IPS-18c (cell line): Measurements from ENCODE around the gene BANP.
"Not testable (repeated sequence)": the region's sequence is repeated elsewhere in the genome, so short reads cannot be mapped to it uniquely, and the experiment has no call there.

Experiments
- H3K4me3 ChIP-seq: 2 replicates; pipeline ENCODE4 v1.7.0; 2013; ENCODE audit warnings: low read depth, mild to moderate bottlenecking, low read length, moderate library complexity; ENCODE audit not compliant: insufficient read depth
- H3K9me3 ChIP-seq: one replicate; pipeline ENCODE4 v1.6.1; 2013; ENCODE audit warnings: mild to moderate bottlenecking, low read length, moderate library complexity; ENCODE audit not compliant: control insufficient read depth, insufficient read depth

BANP gene

DNA sequence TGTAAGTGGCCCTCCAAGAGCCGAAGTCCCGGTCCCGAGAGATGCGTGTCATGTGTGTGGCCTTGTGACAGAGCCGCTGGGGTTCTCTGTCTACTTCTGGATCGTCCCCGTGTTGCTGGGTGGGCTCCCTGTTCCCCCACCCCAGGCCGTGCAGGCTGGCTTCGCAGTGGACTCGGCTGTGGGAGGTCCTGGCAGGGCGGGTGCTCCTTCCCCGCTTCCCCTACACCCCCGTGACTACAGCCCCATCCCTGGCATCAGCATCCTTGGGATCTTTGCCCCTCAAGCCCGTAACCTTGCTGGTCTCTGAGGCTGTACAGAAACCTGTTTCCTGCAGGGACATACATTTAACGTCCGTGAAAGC is 136.3 kb downstream of the BANP start:
- no peaks in the 10 kb centered on the region for H3K9me3 ChIP-seq
- H3K4me3 ChIP-seq: no peak overlapping the region

GRCh38 chr16:88088161-88088581 is 136.9 kb downstream of the BANP start:
- Histone ChIP-seq H3K4me3 (no peak overlapping the region), H3K9me3 (no peaks in the 10 kb centered on the region)

DNA sequence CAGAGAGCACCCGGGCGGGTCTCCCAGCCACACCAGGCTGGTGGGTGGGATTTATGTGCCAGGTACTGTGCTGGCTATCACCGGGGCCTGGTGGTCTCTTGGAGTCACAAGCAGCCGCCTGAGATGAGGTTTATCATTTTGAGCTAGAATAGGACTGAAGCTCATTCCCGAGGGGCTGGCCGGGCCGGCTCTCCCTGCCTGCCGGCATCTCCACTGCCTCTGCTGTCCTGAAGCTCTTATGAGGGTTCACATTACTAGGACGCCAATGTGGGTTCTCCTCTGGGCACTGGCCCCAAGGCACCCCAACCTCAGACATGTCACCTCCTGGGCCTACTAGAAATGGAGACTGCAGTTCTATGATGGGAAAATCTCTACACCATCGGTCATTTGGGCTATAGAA is 137.4 kb downstream of the BANP start:
- H3K9me3 ChIP-seq, H3K4me3 ChIP-seq: not testable (repeated sequence)

- H3K4me3 ChIP-seq, H3K9me3 ChIP-seq: not testable (repeated sequence)
These were observed 137.8 kb downstream of the BANP start for GRCh38 chr16:88089071-88089470.

- not testable (repeated sequence) for H3K9me3 ChIP-seq, H3K4me3 ChIP-seq
These were observed 138.6 kb downstream of the BANP start for GRCh38 chr16:88089632-88090376.

- H3K4me3 ChIP-seq, H3K9me3 ChIP-seq: not testable (repeated sequence)
These were observed 139.3 kb downstream of the BANP start for GRCh38 chr16:88090377-88091175.

DNA sequence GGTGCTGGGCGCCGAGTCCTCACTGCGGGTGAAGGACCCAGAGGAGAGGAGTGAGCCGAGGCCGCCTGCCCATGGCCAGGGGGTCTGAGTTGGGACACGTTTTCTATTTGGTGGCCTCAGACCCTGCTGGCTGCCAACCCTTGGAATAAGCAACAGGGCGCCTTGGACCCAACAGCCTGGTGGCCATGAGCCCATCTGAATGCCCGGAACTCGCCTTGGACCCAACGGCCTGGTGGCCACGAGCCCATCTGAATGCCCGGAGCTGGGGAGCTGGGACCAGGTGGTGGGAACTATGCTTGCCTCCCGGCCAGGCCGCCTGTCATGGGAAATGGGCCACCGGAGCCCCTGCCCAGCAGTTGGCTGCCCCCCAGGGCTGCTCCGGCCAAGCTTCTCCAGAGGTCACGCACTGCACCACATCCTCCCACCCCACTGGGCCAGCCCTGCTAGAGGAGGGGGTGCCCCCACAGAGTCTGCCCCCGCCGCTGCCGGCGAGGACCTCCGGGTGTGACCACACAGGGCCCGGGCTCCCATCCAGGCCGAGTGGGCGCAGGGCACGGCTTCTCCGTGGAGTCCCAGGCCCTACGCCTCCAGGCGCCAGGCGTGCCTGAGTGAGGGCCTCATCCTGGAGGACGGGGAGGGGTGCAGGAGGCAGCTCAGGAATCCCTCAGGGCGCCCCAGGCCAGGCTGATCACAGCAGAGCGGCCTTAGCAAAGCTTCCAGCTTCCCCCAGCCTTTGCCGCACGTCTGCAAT is 140.2 kb downstream of the BANP start:
- not testable (repeated sequence) for H3K9me3 ChIP-seq, H3K4me3 ChIP-seq

DNA sequence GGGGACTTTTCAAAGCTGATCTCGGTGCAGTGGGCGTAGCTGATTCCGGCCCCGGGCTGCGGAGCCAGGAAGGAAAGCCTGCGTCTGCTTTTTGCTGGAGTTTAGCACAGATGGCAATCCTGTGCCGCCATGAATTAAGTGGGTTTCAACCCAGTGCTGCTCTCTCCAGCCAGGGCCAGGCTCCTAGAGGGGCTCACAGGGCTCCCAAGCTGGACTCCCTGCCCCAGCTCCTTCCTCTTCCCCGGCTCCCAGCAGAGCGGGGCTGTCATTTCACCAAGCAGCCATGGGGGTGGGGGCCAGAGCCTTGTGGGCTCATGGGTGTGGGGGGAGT is 140.7 kb downstream of the BANP start:
- not testable (repeated sequence) for H3K9me3 ChIP-seq, H3K4me3 ChIP-seq

GRCh38 chr16:88092791-88093555 is 141.7 kb downstream of the BANP start:
- not testable (repeated sequence) for H3K9me3 ChIP-seq, H3K4me3 ChIP-seq

- H3K9me3 ChIP-seq, H3K4me3 ChIP-seq: not testable (repeated sequence)
These were observed 142.5 kb downstream of the BANP start for GRCh38 chr16:88093556-88094252.

- H3K4me3 ChIP-seq, H3K9me3 ChIP-seq: not testable (repeated sequence)
These were observed 143.0 kb downstream of the BANP start for GRCh38 chr16:88094253-88094575.

- H3K9me3 ChIP-seq, H3K4me3 ChIP-seq: not testable (repeated sequence)
These were observed 143.7 kb downstream of the BANP start for GRCh38 chr16:88094900-88095299.

DNA sequence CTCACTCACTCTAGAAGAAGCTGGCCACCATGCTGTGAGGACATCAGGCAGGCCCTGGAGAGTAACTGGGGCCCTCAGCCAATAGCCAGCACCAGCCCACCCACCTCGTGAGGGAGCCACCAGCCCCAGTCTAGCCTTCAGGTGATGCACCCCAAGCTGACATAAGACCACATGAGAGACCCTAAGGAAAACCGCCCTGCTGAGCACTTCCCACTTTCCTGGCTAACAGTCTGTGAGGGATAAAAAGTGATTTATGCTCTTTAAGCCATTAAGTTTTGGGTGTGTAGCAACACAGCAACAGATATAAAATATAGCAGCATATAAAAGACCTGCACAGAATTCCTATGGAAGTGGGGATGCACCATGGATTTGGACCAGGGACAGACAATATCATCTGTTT is 145.4 kb downstream of the BANP start:
- not testable (repeated sequence) for H3K4me3 ChIP-seq, H3K9me3 ChIP-seq

DNA sequence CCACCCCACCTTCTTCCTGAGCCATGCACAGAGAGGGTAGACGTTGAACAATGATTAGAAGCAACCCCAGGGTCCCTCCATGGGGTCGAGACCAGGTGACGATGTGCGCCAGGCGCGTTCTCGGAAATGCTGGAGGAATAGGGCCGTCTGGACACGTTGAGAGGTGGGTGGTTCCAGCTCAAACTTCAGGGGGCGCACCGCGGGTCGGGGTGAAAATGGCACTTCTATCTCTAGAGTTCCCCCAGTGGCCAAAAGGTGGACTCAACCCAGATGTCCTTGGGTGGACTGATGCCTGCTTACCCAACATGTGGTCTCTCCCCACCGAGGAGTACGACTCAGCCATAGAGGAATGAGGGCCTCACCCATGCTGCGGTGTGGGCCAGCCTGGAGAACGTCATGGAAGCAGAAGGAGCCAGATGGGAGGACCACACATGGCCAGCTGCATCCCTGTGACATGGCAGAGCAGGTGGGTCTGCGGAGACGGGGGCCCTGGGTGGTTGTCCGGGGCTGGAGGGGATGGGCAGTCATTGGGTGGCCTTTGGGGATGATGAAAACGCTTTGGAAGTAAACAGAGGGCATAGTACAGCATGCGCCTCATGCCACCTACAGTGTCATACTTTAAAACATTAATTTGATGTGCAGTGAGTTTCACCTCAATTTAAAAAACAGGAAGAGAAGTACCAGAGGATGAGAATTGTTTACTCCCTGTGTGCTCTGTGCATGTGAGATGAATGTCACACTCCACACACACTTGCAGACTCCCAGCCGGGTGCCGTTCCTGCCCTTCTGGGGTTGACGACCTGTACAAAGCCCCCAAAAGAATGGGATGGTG is 147.7 kb downstream of the BANP start:
- H3K9me3 ChIP-seq, H3K4me3 ChIP-seq: not testable (repeated sequence)

DNA sequence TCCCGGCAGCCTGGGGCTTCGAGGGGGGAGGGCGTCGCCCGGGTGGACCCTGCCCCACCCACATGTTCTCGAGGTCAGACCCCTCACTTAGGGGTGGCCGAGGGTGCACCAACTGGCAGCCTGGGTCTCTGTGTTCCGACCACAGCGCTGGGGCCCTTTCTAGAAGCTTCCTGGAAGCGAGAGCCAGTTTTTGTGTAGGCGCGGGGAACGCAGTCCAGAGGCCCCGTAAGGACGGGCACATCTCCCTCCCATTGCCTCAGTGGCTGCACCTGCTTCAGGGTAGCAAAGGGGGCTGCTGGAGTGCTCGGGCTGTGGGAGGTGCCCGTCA is 148.3 kb downstream of the BANP start:
- H3K9me3 ChIP-seq: peaks cover 2% of the 10 kb centered on the region
- H3K4me3 ChIP-seq: no peak overlapping the region

DNA sequence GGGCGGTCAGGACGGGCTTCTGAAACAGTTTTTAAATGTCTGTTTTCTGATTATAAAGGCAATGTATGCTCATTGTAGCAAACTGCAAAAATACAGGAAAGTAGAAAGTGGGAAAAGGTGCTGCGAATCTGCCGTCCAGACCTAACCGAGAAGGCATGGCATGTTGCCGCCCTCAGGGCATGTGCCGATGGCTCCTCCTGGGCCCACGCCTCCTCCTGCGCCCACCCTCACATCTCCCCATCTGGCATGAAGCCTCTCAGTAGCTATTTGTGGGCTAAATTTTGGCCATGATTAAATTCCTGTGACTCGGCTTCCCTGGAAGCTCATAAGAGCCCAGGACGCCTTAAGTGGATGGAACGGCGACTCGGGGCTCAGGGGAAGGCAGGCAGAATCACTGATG is 148.7 kb downstream of the BANP start:
- not testable (repeated sequence) for H3K9me3 ChIP-seq, H3K4me3 ChIP-seq
